ENCODE data around the gene SNAI1. TPM values are rescaled to one million over a fixed set of nuclear protein-coding genes. Genes with fewer than 3 reads are reported as not detected.

The SNAI1 gene
- total and polyA plus RNA-seq, 2 donors (not counting 1 experiment from before 2014, with no cell fraction given), result 0.66 to 1.4 TPM

GRCh38 chr20:49985617-49986016 is 2.8 kb downstream of the SNAI1 start:
- peak overlapping the region; percentile 97 for H3K4me2 ChIP-seq (ENCODE audit: extremely low read depth, insufficient read depth, low read length)
- peaks cover 10% of the 10 kb centered on the region for H3K36me3 ChIP-seq (ENCODE audit: control insufficient read depth, insufficient read depth, low read length)
- no peaks in the 10 kb centered on the region for H4K20me1 ChIP-seq (ENCODE audit: control insufficient read depth, extremely low read depth, insufficient read depth, low read length)
- no peak overlapping the region for H2AFZ ChIP-seq (ENCODE audit: low read length)
- H3K4me3 ChIP-seq (replicated peaks in 1 of 4; ENCODE audit: control extremely low read depth in 1 of 4, insufficient read depth in 1 of 4, low read depth in 3 of 4, low read length in 4 of 4), result peak overlapping the region in 3 of 4 experiments; percentile 87 to 95 (median 92)
- H3K4me1 ChIP-seq (ENCODE audit: control insufficient read depth, extremely low read depth, insufficient read depth, low read length), result peaks cover 36% of the 10 kb centered on the region
- no peak for DNase-seq (ENCODE audit: low read depth in 2 of 2)
- no peak overlapping the region for H3K9ac ChIP-seq (ENCODE audit: insufficient read depth, low read length)
- H3K27ac ChIP-seq (ENCODE audit: insufficient read depth, low read length), result no peak overlapping the region
- H3K9me3 ChIP-seq (ENCODE audit: control insufficient read depth, insufficient read depth, low read depth, low read length), result no peaks in the 10 kb centered on the region
- TF ChIP-seq, protein P1, sequence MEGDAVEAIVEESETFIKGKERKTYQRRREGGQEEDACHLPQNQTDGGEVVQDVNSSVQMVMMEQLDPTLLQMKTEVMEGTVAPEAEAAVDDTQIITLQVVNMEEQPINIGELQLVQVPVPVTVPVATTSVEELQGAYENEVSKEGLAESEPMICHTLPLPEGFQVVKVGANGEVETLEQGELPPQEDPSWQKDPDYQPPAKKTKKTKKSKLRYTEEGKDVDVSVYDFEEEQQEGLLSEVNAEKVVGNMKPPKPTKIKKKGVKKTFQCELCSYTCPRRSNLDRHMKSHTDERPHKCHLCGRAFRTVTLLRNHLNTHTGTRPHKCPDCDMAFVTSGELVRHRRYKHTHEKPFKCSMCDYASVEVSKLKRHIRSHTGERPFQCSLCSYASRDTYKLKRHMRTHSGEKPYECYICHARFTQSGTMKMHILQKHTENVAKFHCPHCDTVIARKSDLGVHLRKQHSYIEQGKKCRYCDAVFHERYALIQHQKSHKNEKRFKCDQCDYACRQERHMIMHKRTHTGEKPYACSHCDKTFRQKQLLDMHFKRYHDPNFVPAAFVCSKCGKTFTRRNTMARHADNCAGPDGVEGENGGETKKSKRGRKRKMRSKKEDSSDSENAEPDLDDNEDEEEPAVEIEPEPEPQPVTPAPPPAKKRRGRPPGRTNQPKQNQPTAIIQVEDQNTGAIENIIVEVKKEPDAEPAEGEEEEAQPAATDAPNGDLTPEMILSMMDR (conservative IDR thresholded peaks at IDR 0.05 in 1 of 2, IDR thresholded peaks at IDR 0.05 in 1 of 2; ENCODE audit: low read depth in 1 of 2, low read length in 2 of 2), result no peak
- no peak for TF ChIP-seq EZH2 (IDR thresholded peaks at IDR 0.05; ENCODE audit: low read length, missing control alignments)
- H3K79me2 ChIP-seq (ENCODE audit: control insufficient read depth, insufficient read depth, low read length), result peaks cover 35% of the 10 kb centered on the region
- H3K27me3 ChIP-seq (ENCODE audit: control insufficient read depth, insufficient read depth, low read length), result no peaks in the 10 kb centered on the region

DNA sequence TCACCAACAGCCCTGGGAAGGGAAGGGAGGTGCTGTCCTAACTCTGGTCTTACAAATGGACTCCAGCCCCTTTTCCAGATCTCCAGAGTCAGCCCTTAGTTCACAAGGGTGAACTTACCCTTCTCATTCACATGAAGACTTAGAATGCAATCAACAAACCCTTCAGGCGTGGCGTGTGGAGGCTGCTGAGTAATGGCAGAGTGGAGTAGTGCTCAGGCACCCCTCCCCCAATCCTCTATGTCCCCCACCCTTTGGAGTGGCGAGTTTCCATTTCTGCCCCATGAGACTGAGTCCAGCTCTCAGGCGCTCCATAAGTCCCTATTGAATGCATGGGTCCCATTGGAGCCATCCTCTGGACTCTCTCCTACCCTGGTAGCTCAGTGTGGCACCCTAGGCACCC is 3.3 kb downstream of the SNAI1 start:
- H2AFZ ChIP-seq (ENCODE audit: low read length), result no peak overlapping the region
- peaks cover 35% of the 10 kb centered on the region for H3K79me2 ChIP-seq (ENCODE audit: control insufficient read depth, insufficient read depth, low read length)
- no peak for DNase-seq (ENCODE audit: low read depth in 2 of 2)

DNA sequence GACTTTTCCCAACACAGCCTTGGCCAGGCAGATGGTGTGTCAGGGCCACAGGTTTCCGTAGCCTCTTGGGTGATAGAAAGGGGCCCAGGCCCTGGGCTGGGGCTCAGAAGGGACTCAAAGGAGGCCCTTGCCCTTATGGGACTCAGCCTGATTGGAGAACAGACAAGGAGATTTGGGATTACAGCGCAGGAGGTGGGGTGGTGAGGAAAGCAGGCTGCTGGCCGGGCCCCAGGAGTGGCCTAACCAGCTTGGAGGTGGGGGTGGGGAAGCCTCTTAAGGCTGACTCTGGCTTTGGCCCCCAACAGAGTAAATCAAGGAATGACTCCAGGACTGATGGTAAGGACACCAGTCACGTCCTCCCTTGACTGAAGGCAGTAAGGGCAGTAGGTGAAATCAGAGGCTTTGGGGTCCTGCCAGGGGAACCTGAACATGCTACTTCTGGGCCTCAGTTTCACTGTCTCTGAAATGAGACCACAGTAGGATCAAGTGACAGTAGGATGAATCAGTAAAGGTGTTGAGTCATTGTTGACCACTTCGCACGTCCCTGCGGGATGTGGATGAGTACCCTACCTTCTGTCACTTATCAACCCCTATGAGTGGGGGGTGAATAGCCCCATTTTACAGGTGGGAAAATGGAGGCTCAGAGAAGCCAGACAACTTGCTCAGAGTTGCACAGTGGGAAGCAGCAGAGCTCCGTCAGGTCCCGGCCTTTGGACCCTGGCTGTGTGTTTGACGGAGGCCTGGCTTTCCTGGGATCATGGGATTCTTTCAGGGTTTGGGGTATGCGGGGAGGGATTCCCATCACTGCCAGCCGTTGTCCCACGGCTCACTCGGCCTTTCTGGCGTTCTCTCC is 4.5 kb downstream of the SNAI1 start:
- H3K4me2 ChIP-seq (ENCODE audit: extremely low read depth, insufficient read depth, low read length), result peak overlapping the region; percentile 15
- peak in 1 of 2 donors; percentile 63 for DNase-seq (ENCODE audit: low read depth in 2 of 2)
- no peaks in the 10 kb centered on the region for H4K20me1 ChIP-seq (ENCODE audit: control insufficient read depth, extremely low read depth, insufficient read depth, low read length)
- H3K9me3 ChIP-seq (ENCODE audit: control insufficient read depth, insufficient read depth, low read depth, low read length), result no peaks in the 10 kb centered on the region
- H3K4me1 ChIP-seq (ENCODE audit: control insufficient read depth, extremely low read depth, insufficient read depth, low read length), result peaks cover 36% of the 10 kb centered on the region
- no peak overlapping the region for H2AFZ ChIP-seq (ENCODE audit: low read length)
- TF ChIP-seq EZH2 (IDR thresholded peaks at IDR 0.05; ENCODE audit: low read length, missing control alignments), result no peak
- no peak overlapping the region for H3K27ac ChIP-seq (ENCODE audit: insufficient read depth, low read length)
- no peaks in the 10 kb centered on the region for H3K27me3 ChIP-seq (ENCODE audit: control insufficient read depth, insufficient read depth, low read length)
- H3K79me2 ChIP-seq (ENCODE audit: control insufficient read depth, insufficient read depth, low read length), result peaks cover 35% of the 10 kb centered on the region
- peak overlapping the region in 1 of 4 experiments; percentile 10 for H3K4me3 ChIP-seq (replicated peaks in 1 of 4; ENCODE audit: control extremely low read depth in 1 of 4, insufficient read depth in 1 of 4, low read depth in 3 of 4, low read length in 4 of 4)
- H3K9ac ChIP-seq (ENCODE audit: insufficient read depth, low read length), result no peak overlapping the region
- peaks cover 10% of the 10 kb centered on the region for H3K36me3 ChIP-seq (ENCODE audit: control insufficient read depth, insufficient read depth, low read length)

More for the DNA sequence above, 3.3 kb downstream of the SNAI1 start:
- TF ChIP-seq, protein P1 (conservative IDR thresholded peaks at IDR 0.05 in 1 of 2, IDR thresholded peaks at IDR 0.05 in 1 of 2; ENCODE audit: low read depth in 1 of 2, low read length in 2 of 2), result no peak
- TF ChIP-seq EZH2 (IDR thresholded peaks at IDR 0.05; ENCODE audit: low read length, missing control alignments), result no peak
- Histone ChIP-seq H3K4me3 (replicated peaks in 1 of 4; ENCODE audit: control extremely low read depth in 1 of 4, insufficient read depth in 1 of 4, low read depth in 3 of 4, low read length in 4 of 4) (peak overlapping the region in 1 of 4 experiments; percentile 95), H3K36me3 (ENCODE audit: control insufficient read depth, insufficient read depth, low read length) (peaks cover 10% of the 10 kb centered on the region), H3K27ac (ENCODE audit: insufficient read depth, low read length) (no peak overlapping the region), H4K20me1 (ENCODE audit: control insufficient read depth, extremely low read depth, insufficient read depth, low read length) (no peaks in the 10 kb centered on the region), H3K4me1 (ENCODE audit: control insufficient read depth, extremely low read depth, insufficient read depth, low read length) (peaks cover 36% of the 10 kb centered on the region), H3K9me3 (ENCODE audit: control insufficient read depth, insufficient read depth, low read depth, low read length) (no peaks in the 10 kb centered on the region), H3K27me3 (ENCODE audit: control insufficient read depth, insufficient read depth, low read length) (no peaks in the 10 kb centered on the region), H3K9ac (ENCODE audit: insufficient read depth, low read length) (no peak overlapping the region), H3K4me2 (ENCODE audit: extremely low read depth, insufficient read depth, low read length) (peak overlapping the region; percentile 66)
